Midbrain (tissue), 1 donor: ENCODE results near the gene HM13.
A peak's percentile ranks its signal among the peaks of the same experiment; 100 is the strongest.
"Not testable (repeated sequence)": the region's sequence is repeated elsewhere in the genome, so short reads cannot be mapped to it uniquely, and the experiment has no call there.

Experiments
- DNase-seq: peaks from one replicate; lab custom pipeline; 2025; lab: John Stamatoyannopoulos, UW

Gene HM13, protein sequence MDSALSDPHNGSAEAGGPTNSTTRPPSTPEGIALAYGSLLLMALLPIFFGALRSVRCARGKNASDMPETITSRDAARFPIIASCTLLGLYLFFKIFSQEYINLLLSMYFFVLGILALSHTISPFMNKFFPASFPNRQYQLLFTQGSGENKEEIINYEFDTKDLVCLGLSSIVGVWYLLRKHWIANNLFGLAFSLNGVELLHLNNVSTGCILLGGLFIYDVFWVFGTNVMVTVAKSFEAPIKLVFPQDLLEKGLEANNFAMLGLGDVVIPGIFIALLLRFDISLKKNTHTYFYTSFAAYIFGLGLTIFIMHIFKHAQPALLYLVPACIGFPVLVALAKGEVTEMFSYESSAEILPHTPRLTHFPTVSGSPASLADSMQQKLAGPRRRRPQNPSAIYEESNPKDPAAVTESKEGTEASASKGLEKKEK

DNA sequence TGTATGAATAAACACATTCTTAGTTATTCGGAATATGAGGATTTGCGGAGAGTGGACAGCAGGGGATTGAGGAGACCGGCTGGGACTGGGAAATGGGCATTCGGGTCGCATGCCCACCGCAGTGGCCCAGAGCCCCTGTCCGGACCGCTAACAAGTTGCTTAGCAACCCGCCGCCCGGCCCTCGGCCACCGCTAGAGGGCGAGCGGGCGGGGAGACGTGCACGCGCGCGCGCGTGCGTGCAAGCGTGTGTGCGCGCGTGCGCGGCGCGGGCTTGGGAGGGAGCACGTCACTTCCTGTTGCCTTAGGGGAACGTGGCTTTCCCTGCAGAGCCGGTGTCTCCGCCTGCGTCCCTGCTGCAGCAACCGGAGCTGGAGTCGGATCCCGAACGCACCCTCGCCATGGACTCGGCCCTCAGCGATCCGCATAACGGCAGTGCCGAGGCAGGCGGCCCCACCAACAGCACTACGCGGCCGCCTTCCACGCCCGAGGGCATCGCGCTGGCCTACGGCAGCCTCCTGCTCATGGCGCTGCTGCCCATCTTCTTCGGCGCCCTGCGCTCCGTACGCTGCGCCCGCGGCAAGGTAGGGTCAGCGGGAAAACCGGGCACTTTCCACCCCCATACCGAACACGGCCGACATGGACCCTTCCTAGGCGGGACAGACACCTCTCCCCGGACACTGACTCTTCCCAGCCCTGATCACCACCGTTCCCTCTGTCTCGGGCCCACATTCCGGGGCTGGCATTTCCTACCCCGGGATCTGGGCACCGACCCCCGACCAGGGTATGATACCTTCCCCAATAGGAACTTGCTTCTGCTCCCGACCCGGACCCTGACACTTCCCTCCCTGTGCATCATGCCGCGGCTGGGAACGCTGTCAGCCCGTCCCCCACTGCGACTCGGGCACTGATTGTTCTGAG is at the start of gene HM13:
Gene HM13 (plus strand): TSS at position 289 of the 918 bp plus-strand sequence. CDS start 110 bp downstream, at position 399.
- DNase-seq: peak; percentile 94

DNA sequence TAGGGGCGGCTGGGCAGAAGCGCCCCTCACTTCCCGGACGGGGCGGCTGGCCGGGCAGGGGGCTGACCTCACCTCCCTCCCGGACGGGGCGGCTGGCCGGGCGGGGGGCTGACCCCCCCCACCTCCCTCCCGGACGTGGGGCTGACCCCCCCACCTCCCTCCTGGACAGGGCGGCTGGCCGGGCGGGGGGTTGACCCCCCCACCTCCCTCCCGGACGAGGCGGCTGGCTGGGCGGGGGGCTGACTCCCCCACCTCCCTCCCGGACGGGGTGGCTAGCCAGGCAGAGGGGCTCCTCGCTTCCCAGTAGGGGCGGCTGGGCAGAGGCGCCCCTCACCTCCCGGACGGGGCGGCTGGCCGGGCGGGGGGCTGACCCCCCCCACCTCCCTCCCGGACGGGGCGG is 43.3 kb upstream of the HM13 start:
- DNase-seq: not testable (repeated sequence)

DNA sequence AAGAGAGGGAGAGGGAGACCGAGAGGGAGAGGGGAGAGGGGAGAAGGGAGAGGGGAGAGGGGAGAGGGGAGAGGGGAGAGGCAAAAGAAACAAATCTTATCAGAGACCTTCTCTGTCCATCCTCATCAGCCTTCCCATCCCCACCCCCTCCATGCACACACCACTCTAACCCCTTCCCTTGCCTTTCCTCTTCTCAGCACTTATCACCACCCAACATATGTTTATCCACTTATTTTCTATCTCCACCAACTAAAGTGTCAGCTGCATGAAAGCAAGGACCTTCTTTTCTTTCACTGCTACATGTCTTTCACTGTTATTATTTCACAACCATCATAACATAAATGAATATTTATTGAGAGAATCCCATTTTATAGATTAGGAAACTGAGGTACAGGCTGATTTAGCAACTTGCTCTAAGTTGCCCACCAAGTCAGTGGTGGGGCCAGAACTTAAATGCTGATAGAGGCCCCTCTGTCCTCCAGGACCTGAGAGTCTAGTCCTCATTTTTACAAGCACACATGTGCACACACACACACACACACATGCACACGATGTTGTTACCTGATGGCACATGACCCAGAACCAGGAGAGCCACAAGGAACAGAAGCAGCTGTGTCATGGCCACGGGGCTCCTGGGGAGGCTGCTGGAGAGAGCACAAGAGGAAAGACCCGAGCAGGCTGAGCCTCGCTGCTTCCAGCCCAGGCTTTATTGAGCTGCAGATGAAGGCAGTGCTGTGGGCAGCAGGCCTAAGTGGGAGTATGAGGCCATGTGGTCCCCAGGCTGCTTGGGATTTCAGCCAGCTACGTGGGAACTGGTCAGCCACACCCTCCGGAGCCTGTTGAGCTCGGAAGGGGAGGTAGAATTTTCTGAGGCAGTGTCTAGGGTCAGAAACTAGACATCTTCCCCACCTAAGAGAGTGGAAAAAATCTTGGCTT is 41.6 kb upstream of the HM13 start:
- DNase-seq: no peak

DNA sequence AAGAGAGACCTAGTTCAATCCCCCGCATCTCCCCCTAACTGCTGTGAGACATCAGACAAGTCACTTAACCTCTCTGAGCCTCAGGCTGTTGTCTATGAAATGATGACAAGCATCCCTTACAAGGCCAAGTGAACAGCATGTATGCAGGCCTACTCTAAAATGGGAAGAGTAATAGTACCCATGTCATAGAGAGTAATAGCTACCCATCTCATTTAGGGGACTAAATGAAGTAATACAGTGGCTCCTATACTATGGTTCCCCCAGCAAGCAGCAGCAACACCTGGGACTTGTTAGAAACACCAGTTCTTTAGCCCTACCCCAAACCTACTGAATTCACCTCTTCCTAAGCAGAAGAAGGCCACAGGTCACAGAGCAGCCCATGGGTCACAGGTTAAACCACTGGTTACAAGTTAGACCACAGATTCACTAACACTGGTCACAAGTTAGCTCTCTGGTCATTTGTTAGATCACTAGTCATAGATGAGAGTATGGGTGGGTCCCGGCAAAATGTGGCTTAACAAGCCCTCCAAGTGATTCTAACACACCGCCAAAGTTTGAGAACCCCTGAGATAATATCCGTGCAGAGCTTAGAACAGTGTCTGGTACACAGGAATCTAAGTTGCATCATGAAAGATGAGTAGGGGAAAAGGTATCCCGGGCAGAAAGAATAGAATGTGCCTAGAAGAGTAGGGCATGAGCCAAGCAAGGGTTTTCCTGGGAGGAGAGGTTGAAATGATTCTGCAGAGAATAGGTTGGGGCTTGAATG is 40.7 kb upstream of the HM13 start:
- no peak for DNase-seq

DNA sequence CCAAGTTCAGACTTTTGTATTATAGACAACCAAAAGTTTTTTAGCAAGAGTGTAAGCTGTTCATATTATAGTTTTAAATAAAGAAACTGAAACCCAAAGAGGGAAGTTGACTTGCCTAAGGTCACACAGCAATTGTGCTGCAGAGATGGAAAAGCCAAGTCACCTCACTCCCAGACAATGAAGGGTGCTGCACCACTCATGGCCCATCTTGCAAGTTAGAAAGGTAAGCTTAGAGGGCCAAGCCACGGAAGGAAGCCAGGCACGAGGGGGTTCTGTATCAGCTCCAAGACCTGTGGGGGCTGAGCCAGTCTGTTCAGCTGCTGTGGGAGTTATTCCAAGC is 40.2 kb upstream of the HM13 start:
- DNase-seq: no peak

DNA sequence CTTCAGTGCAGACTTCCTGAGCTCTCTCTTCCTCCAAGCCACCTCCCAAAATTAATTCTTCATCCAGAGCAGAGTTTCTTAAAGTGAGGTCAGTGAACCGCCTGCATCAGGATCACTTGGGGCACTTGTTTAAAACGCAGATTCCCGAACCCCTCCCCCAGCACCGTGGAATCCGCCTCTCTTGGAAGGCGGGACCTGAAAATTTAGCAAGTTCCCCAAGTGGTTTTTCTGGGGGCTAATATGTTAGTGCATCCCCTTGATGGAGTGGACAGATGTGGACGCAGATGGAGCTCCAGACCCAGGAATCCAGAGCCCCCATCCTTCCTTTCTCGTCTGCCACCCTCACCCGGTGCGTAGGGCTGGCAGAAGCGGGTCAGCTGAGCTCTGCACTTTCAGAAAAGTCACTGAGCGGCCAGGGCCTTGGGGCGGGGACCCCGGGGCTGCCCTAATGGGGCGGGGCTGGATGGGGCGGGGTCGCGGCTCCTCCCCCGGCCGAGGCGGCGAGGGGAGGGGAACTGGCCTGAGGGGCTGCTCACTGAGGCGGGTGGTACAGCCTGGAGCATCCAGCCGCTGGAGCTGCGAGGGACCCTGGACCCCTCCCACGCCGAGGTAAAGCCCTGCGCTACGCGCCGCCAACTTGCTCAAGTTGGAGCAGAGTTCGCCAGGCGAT is 39.3 kb upstream of the HM13 start, which contains the start of the genes DEFB124 and REM1:
Gene DEFB124 (minus strand): TSS at position 370 of the 670 bp plus-strand sequence. CDS start 2,114 bp downstream, outside the sequence.
Gene REM1 (plus strand): TSS at position 531 of the 670 bp plus-strand sequence. CDS start 1,158 bp downstream, outside the sequence.
- DNase-seq: no peak

DNA sequence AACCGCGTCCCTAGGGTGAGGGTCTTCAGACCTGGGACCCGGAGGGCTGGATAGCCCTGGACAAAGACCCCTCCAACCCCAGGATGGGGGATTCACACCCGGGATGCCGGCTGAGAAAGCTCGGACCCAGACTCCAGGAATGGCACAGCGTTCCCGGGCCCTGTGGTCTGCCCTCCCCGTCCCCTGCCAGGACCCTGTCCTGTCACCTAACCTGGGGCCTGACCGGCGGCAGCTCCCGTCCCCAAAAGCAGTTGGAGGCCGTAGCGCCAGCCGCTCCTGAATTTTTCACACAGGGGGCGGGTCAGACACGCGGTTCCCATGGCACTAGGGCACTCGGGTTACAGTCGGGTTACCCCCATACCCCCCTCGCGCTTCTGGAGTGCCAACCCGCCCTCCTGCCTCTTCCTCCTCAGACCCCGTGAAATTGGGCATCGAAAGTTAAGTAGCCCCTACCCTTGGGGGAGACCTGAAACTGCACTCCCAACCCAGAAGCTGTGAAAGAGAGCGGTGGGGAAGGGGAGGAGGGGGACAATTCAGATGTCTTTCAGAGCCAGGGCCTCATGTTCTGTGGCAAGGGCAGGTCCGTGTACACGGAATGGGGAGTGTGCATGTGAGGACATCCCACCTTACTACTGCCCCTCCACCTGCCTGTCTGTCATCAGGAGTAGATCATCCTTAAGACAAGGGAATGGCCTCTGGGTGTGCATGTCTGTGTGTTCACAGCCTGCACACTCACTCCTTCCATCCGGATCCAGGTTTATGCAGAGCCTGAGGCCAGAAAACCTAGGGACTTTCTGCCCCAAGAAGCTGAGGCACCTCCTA is 38.6 kb upstream of the HM13 start:
- no peak for DNase-seq

DNA sequence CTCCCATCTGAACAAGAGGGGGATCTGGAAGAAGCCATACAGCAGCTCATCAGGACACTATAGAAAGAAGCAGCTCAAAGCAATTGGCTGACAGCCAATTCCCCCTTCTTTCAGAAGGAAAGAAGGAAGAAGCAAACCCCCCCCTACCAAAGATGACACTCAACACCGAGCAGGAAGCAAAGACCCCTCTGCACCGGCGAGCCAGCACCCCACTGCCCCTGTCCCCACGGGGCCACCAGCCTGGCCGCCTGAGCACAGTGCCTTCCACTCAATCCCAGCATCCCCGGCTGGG is 38.0 kb upstream of the HM13 start:
- DNase-seq: no peak

DNA sequence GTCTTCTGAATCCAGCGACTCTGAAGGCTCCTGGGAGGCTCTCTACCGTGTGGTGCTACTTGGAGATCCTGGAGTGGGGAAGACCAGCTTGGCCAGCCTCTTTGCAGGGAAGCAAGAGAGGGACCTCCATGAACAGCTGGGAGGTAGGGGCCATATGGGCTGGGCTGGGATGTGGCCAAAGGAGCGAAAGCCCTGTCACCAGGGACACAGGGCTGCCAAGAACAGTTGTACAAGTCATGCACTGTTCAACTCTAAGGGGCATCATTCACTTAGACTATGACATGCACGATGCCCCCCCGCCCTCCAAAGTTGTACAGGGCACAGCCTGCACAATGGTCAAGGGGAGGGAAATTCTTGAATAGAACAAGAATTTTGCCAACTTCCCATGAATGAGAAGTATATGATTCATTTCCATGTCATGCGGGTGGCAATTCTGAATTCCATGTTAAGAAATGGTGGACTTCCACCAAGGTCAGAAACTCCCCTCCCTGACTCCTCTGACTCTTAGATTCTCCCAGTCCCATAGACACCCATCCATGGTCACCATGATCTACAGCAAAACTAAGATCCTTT is 37.5 kb upstream of the HM13 start:
- DNase-seq: no peak

DNA sequence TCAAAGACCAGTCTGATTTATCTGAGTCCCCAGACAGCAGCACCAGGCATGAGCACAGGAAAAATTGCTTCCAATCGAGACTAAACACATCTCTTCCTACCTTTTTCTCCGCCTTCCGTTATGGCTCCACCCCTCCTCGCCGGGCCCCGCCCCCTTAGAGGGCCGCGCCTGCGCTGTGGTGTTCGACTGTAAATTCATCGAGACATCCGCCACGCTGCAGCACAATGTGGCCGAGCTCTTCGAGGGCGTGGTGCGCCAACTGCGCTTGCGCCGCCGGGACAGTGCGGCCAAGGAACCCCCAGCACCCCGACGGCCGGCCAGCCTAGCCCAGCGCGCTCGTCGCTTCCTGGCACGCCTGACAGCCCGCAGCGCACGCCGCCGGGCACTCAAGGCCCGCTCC is 30.2 kb upstream of the HM13 start:
- no peak for DNase-seq

DNA sequence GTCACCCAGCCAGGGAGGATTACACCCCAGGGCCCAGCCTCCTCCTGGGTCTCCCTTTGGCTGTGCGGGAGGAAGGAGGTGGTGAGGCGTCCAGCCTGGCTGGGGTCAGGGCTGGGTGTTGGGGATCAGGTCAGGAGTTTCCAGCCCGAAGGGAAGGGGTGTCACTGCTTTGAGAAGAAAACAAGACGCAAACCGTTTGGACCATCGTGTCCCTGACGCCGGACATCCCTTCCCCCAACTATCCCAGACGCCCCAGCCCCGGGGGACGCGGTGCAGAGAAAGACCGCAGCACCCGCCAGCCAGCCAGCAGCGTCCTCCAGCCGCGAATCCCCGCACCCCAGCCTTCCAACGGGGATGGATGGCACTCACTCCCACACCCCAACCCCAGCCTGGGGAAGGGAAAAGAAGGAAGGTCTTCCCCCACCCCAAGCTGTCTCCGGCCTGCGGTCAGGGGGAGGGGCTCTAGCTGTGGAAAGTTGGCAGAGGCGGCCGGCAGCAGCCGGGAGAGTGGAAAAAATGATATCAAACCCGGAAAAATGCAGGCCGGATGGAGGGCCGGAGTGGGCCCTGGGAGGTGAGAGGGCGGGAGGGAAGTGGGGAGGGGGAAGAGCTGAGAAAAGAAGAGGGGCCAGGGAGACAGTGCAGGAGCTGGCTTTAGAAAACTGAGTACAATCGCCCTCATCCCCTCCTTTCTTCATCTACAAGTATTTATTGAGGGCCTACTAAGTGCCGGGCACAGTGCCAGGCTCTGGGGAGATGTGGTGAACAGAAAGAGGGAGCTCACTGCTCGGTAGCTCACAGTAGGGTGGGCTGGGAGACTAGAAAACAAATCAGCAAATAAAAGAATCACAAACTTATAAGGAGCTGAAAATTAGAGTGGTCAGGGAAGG is 28.5 kb upstream of the HM13 start:
- DNase-seq: no peak

DNA sequence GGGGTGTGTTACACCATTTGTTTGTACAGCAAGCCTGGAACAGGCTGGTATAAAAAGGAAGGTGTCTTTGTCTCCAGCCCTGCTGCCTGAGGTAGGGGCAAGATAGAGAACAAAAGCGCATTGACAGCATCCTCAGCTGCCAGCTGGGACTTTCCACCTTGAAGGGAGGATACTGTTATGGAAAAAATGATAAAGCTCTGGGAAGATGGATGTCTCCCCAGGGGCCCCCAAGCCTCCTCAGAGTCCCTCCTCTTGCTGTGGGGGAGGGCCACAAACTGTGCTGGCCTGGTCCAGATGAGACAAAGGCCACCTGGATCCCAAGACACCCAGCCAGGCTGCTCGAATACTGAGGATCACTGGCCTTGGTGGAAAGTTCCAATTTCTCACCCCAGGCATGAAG is 26.1 kb upstream of the HM13 start:
- DNase-seq: no peak

DNA sequence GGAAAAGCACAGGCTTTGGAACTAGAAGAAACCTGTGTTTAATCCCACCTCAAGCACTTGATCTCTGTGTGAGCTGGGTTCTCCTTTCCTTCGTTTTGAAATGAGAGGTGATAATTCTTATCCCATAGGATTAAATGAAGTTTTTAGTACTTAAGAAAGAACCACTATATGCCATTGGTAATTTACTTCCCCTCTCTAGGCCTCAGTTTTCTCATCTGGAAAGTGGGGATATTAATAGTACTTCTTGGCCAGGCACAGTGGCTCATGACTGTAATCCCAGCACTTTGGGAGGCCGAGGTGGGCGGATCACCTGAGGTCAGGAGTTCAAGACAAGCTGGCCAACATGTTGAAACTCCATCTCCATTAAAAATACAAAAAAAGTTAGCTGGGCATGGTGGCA is 25.1 kb upstream of the HM13 start:
- DNase-seq: no peak

DNA sequence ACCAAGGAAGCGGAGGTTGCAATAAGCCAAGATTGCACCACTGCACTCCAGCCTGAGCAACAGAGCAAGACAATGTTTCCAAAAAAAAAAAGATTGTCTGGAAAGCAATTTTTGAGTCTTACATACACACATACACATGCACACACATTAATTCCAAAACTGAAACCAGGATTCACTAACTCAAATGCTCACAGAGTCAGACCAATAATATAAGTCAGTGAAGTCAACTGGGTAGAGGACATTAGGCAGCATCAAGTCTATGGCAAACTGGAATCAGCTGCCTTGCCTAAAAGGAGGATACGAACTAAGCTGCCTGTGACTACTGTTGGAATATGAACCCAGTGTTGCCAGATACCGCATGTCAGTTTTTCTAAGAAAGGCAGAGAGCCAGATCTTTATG is 23.5 kb upstream of the HM13 start:
- DNase-seq: no peak

DNA sequence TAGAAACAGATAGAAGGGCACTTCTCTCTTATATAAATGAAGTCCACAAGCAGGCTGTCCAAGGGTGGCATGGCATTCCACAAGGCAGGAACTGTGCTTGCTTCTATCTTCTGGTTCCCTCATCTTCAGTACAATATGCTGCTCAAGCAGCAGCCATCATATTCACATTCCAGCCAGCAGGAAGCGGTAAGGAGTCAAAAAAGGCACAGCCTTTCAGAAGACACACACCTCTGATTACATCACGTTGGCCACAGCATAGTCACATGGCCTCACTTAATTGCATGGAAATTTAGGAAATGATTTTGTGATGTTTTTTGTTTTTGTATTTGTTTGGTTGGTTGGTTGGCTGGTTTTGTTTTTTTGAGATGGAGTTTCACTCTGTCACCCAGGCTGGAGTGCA is 20.1 kb upstream of the HM13 start:
- no peak for DNase-seq

DNA sequence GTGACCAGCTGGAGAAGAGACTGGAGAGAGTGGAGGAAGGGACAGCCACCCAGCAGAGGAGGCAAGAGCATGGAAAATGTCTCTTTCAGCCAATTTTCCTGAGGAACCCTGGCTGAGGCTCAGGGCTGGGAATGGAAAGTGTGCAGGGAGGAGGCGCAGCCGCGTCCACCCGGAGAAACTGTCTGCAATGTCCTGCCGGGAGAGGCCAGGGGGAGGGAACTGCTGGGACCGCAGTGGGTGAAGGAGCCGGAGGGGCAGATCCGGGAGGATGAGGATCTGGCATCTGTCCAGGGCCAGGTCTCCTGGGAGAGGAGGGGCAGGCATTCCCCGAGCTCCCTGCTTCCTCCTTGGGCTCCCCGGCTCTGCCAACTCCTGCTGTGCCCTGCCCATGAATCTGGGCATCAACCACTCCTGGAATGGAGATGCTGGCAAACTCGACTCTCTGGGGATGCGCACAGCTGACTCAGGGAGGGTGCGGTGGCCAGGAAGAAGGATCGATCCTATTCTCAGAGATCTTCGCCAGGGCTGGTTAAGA is 17.4 kb upstream of the HM13 start:
- no peak for DNase-seq

DNA sequence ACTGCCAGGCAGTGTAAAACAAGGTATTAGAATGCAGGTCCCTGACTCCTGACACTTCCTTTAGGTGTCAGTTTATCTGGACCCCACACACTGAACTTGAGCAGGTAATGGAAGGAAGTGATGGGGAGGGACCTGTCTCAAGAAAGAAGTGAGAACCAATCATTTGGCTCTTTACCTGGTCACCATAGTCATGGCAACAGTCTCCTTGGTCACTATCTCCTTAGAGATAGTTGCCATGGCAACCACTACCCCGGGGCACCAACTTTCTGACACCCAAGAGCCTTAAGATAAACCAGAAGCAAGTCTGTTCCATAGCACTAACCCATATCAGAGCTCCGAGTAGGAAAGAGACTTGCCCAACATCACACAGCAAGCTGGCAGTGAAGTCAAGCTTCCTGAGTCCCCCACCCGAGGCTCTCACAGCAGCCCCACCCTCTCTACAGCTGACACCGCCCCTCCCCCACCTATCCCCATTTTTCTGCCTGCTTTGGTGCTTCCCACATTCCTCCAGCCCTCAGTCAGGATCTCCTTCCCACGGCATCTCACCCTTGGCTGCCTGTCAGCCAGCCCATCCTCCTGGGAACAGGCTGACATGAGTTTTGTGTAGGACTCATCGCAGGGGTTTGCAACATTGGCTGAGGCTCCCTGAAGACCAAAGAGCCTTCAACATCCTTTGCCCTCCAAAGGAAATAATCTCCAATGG is 16.3 kb upstream of the HM13 start:
- DNase-seq: no peak
